SK-MEL-5 (cell line): ENCODE results near the gene TMEM115. TPM values are rescaled to one million over a fixed set of nuclear protein-coding genes. Genes with fewer than 3 reads are reported as not detected.
A peak's percentile ranks its signal among the peaks of the same experiment; 100 is the strongest.
"Not testable (repeated sequence)": the region's sequence is repeated elsewhere in the genome, so short reads cannot be mapped to it uniquely, and the experiment has no call there.

Source experiments
- DNase-seq: peaks from one replicate; pipeline ENCODE4 v3.0.0-alpha.2; 2016; ENCODE audit warnings: low read depth, low spot score
- in situ Hi-C: cut with HindIII; loops from 2 replicates; pipeline ENCODE4 v1.10.0; 2016; ENCODE audit warnings: low sequenced_read_pairs, high pct_unique_total_duplicates, low pct_unique_long_range_greater_than_20kb
- total RNA-seq: library from RNA; depleted of rRNA; stranded (reverse); fragments of >200 nt; shearing (Covaris generic); gene quantifications from 2 replicates; pipeline ENCODE4 v1.2.3, GENCODE V29; 2014

The TMEM115 gene
- total RNA-seq, 1 experiment from 2014 or later = 40.8 TPM

DNA sequence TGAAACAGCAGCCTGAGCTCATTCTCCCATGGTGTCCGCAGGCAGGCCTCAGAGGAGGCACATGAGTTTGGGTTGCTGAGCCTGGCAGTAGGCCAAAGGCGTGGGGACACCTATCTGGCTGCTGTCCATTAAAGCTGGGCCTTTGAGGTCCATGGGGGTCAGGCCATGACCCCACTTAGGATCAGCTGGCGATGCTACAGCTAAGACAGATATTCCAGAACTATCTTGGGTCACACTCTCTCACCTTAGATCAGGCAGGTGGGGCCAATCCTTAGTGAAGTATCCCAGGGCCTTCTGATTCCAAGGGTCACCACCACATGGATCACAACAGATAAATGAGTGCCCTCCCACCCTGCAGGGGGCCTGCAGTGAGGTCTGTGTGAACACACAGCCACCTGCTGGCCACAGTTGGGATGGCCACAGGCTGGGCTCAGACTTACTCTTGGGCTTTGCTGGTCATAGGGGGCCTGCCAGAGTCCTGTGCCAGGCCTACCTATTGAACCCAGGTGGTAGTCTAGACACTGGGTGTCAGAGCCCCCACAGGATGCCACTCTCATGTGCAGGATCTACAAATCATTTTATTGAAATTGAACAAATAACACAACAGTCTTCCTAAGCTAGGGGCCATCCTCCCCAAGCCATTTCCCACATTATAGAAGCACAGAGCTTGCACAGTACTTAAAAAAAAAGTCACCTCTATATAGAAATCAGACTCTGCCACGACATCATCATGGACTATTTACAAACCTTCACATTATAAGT is 34.8 kb downstream of the TMEM115 start:
- in situ Hi-C loops = no loop called here
- DNase-seq = peak; percentile 82

DNA sequence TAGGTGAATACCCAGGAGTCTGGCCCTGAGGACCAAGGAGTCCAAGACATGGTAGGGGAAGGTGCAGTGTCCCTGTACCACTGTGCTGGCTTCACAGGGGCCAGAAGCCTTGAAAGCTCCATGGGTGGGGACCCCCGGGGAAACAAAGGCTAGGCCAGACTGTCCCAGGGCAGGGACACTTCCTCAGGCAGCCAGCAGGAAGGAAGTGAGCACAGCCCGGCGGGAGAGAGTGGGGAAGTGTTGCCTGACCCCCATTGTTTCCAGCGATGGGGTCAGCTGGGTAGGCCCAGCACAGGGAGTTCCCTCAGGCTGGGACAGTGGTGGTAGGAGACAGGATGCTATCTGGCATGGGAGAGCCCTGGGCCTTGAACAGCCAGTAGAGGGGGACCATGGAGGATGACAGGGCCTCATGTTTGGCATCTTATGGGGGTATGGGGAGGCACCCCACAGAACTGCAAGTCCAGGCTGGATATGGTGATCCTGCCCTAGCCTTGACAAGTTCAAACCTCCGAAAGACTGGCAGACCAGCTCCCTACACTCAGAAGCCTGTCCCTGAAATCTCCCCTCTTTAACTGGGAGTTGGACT is 35.6 kb downstream of the TMEM115 start:
- no peak for DNase-seq
- in situ Hi-C loops = no loop called here

DNA sequence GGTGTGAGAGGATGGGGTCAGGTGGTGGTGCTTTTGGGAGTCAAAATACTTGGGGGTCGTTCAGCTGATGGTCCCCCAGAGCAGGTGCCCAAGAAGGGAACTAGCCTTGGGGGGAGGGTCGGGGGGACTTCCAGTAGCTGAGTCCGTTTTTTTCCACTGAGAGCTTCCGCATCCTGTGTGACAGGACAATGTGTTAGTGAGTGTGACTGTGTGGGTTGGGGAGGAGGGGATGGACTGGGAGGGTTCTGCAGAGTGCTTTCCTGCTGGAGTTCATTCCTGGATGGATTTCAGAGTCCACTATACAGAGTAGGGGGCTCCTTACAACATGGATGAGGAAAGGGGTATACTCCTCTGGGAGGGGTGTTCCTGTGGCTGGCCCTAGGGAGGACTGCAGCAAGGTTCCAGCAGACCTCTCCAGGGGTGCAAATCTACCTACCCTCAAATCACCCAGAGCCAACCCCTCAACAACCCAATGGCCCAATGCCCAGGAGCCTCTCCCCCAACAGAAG is 36.2 kb downstream of the TMEM115 start:
- no peak for DNase-seq
- in situ Hi-C loops = no loop called here

DNA sequence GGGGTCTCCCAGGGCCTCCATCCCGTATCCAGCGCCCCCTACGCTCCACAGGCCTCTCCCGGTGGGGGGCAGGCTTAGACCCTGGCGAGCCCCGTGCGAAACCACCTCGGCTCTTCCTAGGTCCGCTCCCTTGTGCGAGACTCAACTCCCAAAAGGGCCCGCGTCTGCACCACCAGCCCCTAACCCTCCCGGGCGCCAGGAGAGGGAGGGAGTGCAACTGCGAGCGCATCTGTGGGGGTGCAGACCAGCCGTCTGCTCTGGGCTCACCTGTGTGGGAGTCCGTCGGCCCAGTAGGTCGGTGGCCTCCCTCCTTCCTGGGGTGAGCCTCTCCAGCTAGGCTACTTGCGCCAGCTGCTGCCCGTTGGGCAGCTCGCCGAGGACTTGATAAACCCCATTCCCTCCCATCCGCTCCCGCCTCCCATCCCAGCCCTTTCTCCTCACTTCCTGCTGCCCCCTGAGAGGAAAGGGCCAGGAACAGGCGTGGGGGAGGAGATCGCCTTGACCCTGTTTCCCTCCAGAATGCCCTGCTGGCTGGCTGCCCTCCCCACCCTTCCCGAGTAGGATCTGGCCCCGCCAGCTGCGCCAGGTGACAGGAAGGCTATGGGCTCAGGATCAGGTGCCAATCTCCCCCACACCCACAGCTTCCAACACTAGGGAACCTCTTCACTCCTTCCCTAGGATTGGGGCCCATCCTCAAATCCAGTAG is 36.8 kb downstream of the TMEM115 start, which contains the start of gene HYAL2:
Gene HYAL2 (minus strand): TSS at position 360 of the 706 bp plus-strand sequence. CDS start 2,256 bp downstream, outside the sequence.
- in situ Hi-C loops = no loop called here
- no peak for DNase-seq

DNA sequence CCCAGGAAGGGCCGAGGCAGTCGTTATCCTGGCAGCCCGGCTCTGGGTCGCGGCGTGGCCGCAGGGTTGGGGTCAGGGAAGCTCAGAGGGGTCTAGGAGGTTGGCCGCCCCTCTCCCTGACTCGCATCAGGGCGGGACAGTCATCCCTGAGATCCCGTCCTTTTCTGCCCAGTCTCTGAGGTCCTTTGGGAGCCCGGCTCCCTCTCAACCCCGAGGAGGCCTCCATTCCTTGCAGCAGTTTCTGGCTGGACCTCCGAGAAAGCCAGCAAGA is 37.3 kb downstream of the TMEM115 start:
- in situ Hi-C loops = no loop called here

DNA sequence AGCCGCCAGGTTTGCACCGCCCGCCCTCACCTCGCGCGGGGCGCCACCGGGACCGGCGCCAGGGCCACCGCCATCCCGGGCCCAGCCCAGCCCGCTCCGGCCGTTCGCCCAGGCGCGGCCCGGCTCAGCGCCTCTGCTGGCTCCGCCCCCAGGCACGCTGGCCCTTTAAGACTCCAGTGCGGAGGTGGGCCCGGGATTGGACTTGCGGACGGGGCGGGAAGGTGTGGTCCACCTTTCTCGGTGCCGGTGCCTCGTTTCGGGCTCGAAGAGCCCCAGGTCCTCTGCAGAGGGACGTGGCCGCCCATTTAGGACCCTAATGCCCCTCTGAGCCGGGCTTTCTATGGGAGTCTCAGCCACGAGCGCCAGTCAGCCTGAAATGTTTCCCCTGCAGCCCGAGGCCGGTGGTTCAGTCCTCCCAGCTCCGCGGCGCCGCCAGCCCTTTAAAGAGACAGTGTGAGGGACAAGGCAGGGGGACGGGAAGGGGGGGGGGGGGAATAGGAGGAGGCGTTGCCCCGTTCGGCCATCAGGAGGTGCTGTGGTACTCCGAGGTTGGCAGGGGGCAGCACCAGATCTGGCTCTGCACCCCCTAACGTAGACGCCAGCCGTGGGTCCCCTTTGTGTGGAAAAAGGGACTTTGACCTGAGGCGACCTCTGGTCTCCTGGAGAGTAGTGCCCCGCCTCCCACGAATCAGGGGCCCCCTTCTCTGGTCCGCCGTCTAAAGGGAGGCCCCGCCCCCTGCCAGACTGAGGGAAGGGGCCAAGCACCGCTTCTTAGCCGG is 37.8 kb downstream of the TMEM115 start:
- in situ Hi-C loops = no loop called here

More for the DNA sequence above, 37.3 kb downstream of the TMEM115 start:
- DNase-seq = no peak

DNA sequence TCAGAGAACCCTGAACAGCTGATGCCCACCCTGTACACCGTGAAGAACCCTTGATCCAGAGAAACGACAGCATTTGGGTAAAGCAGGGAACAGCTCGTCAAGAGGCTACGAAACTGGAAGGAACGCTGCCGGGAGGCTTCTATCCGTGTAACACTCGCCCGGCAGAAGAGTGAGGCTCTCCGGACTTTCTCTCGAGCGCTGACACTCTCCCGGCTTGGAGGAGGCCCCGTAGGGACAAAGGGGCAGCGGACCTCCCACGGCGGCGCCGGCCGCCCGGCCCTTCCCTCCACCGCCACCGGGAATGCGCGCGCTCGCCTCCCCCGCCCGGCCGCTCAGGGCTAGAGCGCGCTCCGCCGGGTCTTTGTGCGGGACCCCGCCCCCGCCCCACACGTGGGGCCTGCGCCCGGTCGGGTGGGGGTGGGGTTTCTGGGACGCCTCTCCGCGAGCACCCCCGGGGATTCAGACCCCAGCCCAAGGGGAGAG is 38.4 kb downstream of the TMEM115 start:
- peak; percentile 73 for DNase-seq
- in situ Hi-C loops = no loop called here

More for the DNA sequence above, 37.8 kb downstream of the TMEM115 start:
- peak; percentile 89 for DNase-seq

DNA sequence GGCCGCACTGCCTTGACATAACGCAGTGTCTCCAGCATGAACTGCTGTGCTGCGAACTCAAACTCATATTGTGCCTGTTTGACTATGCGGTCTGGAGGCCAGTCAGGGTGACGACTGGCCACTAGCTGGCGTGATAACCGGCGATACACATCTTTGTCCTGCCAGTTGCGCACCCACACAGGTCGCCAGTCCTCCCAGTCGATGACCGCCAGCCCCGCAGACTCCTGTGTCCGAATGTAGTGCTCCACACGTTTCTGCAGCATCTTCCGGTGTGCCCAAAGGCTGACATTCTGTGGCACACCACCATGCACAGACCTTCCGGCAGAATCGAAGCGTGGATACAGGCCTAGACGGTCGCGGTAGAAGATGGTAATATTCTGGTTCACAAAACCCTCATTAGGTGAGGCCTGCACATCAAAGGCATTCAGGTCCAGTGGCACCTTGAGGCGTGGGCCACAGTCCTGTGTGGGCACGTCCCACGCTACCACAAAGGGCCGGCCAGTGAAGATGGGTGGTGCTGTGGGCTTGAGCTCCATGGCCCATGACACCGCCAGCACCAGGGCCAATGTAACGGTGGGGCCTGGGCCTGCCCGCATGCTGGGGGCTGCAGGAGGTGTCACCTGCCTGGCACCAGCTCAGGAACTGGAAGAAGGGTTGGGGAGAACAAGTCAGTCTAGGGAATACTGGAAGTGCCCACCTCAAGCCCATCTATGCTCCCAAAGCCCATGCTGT is 39.3 kb downstream of the TMEM115 start:
- DNase-seq = no peak
- in situ Hi-C loops = no loop called here

DNA sequence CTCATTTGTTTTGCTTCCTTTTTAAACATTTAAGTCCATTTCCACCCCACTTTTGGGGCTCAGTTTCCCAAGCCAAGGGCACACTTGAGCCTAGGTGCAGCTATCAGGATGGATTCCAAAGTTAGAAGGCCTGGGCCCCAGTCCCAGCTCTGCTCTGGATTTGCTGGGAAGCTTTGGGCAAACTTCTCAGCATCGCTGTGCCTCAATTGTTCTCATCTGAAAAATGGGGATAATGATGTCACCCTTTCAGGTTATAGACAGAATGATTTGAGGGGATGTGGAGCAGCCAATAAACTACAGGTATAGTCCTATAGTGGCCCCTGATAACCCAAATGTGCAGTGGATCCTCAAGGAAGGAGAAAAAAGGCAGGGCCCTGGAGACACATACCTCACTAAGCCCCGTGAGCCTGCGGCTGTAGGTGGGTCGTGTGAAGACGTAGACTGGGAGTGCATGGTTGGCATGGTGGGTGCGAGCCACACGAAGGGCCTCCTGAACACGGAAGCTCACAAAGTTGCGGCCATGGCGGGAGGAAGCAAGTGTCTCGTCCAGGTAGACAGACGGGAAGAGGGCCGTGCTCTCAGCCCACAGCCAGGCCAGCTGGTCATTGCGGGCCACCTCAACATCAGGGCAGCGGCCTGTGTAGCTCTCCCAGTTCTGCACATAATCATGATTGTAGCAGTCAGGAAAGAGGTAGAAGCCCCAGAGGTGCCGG is 40.0 kb downstream of the TMEM115 start:
- no peak for DNase-seq
- in situ Hi-C loops = no loop called here

DNA sequence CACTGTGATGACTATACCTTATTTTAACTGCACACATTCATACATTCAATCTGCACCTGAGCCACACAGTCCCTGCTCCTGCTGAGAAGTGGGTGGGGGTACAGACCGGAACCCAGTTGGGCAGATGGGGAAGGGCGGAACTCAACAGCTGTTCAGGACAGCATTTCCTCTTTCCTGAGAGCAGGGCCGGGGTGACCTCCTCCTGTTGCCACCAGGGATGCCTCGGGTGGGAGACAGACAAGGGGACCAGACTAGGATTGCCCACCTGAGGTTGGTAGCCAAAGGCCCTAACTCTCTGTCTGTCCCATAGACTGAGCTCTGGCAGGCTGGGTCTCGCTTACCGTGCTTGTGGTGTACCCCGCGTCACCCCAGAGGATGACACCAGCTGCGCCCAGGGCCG is 40.7 kb downstream of the TMEM115 start:
- DNase-seq = no peak
- in situ Hi-C loops = no loop called here

DNA sequence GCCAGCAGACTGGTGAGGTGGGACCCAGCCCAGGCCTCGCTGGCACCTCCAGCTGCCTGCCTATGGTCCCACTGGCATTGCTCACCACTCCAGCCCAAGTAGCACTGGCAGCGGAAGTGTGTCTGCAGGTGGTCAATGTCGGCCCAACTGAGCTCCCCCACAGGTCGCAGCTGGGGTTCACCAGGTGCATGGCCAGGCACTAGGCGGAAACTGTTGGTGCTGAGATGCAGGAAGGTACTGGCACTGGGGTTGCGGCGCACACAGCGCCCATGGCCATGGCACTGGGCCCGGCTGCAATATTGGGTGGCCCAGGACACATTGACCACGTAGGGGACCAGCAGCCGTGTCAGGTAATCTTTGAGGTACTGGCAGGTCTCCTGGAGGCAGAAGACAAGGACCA is 41.2 kb downstream of the TMEM115 start:
- in situ Hi-C loops = no loop called here
- no peak for DNase-seq

DNA sequence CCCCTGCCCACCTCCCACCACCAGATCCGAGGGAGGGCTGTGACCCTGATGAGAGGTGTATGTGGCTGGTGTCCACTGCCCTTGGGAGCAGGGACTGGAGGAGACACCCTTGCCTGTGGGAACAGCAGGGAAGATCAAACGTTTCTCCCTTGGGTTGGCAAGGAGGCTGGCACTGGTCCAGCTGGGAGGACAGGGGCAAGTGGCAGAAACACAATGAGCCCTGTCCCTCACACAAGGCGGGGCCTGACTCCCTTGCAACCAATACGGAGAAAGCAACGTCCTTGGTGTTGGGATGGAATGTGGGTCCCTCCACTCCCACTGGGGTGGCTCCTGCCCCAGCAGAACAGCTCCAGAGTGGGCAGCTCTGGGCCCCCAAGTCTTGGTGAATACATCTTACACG is 42.0 kb downstream of the TMEM115 start:
- in situ Hi-C loops = no loop called here
- no peak for DNase-seq

DNA sequence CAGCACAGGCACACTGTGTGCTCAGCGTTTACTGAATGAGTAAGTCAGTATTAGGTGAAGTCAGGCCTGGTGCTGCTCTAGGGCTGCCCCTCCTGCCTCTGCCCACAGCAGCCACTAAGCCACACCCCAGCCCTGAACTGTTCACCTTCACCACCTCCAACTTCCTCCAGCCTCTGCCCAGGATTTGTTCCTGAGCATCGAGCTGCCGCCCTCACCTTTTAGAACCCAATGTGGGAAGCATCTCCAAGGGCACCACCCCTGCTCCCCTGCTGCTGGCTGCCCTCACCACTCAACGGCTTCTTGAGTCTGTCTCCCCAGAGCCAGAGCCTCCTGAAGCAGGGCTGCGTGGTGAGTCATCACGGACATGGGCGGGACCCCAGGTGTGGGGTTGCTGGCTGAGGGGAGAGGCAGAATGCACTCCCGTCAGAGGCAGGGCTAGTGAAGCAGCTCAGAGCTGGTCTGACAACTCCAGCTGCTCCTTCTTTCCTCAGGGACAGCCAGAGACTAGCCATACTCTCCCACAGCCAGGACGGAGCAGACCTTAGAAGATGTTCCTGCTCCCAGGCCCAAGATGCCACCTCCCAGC is 42.6 kb downstream of the TMEM115 start:
- no peak for DNase-seq
- in situ Hi-C loops = no loop called here

DNA sequence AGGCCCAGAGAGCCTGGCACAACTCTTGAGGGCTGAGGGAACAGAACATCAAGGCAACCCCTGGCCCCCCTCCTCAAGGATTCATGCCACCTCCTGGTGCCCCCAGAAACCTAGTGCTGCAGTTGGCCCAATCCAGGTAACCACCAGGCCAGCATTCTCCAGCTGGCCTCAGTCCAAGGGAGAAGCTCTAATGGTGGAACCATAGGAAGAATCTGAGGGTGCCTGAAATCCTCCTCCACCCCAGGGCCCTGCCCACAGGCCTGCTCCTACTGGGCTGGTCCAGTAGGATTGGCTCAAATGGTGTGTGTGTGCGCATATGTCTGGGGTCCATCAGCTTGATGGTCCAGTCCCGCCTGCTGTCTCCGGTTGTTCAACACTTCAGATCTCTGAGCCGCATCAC is 44.5 kb downstream of the TMEM115 start:
- in situ Hi-C loops = no loop called here
- DNase-seq = no peak

DNA sequence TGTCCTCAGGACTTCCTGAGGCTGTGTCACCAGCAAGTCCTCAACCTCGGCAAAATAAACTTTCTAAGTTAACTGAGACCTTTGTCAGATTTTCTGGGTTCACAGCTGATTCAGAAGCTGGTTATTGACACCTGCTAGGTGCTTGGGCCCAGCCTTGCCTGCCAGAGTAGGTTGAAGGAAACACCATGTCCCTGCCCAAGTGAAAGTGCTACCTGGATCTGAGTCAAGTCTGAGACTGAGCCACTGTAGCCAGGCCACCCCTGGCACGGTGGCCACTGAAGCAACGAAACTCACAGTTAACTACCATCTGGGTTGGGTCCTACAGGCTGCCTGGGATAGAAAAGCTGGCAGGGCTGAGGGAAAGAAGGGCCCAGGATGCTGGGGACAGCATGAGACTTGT is 45.0 kb downstream of the TMEM115 start:
- in situ Hi-C loops = no loop called here
- DNase-seq = no peak

DNA sequence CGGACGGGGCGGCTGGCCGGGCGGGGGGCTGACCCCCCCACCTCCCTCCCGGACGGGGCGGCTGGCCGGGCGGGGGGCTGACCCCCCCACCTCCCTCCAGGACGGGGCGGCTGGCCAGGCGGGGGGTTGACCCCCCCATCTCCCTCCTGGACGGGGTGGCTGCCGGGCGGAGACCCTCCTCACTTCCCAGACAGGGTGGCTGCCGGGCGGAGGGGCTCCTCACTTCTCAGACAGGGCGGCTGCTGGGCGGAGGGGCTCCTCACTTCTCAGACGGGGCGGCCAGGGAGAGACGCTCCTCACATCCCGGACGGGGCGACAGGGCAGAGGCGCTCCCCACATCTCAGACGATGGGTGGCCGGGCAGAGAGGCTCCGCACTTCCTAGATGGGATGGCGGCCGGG is 47.3 kb downstream of the TMEM115 start:
- DNase-seq, in situ Hi-C loops: not testable (repeated sequence)
